Activated CD8-positive, alpha-beta T cell treated with anti-CD3 and anti-CD28 coated beads for 36 hours (primary cell): ENCODE measurements around the gene C10orf120. TPM values are rescaled to one million over a fixed set of nuclear protein-coding genes. Genes with fewer than 3 reads are reported as not detected.

ENCODE experiments used
- ATAC-seq: fragments of 200-7000 bp; cut with Tn5 transposase; one replicate; pipeline ENCODE4 v1.10.0; 2021; ENCODE audit warnings: mild to moderate bottlenecking, moderate library complexity
- CTCF ChIA-PET: fragments of 350-600 bp; sonication (Branson Sonifier 250); formaldehyde crosslinking; loops from one replicate; lab custom pipeline; 2021; ENCODE audit warnings: antibody characterized with exemption; lab: Charles Lee
- POLR2A ChIA-PET: fragments of 350-600 bp; sonication (Branson Sonifier 250); formaldehyde crosslinking; loops from one replicate; lab custom pipeline; 2021; ENCODE audit warnings: antibody characterized with exemption; lab: Charles Lee
- DNase-seq: peaks from one replicate; pipeline ENCODE4 v3.0.0-alpha.2; 2020
- H3K27ac Mint-ChIP-seq: one replicate; pipeline ENCODE4 v1.8.0; 2021; ENCODE audit warnings: mild to moderate bottlenecking, mixed read lengths
- H3K27me3 Mint-ChIP-seq: one replicate; pipeline ENCODE4 v1.8.0; 2021; ENCODE audit warnings: mixed read lengths
- H3K36me3 Mint-ChIP-seq: one replicate; pipeline ENCODE4 v1.8.0; 2021; ENCODE audit warnings: low read depth, mixed read lengths
- H3K4me1 Mint-ChIP-seq: one replicate; pipeline ENCODE4 v1.8.0; 2021; ENCODE audit warnings: low read depth, mixed read lengths
- H3K4me3 Mint-ChIP-seq: one replicate; pipeline ENCODE4 v1.8.0; 2021; ENCODE audit warnings: mild to moderate bottlenecking, moderate library complexity, mixed read lengths
- H3K9me3 Mint-ChIP-seq: one replicate; pipeline ENCODE4 v1.8.0; 2021; ENCODE audit warnings: mixed read lengths
- CTCF ChIP-seq: fragments of 200-600 bp; IDR thresholded peaks from one replicate; pipeline ENCODE4 v1.8.0; 2022; ENCODE audit warnings: antibody characterized with exemption, mild to moderate bottlenecking
- intact Hi-C: fragments of 100-400 bp; cut with micrococcal nuclease; formaldehyde crosslinking; loops from one replicate; pipeline ENCODE4 v1.10.0; 2022
- total RNA-seq, 2 experiments: library from RNA; stranded (reverse); gene quantifications; one replicate each; pipeline ENCODE4 v1.2.3, GENCODE V29; 2021

The C10orf120 gene
- total RNA-seq, 2 experiments from 2014 or later: not detected

DNA sequence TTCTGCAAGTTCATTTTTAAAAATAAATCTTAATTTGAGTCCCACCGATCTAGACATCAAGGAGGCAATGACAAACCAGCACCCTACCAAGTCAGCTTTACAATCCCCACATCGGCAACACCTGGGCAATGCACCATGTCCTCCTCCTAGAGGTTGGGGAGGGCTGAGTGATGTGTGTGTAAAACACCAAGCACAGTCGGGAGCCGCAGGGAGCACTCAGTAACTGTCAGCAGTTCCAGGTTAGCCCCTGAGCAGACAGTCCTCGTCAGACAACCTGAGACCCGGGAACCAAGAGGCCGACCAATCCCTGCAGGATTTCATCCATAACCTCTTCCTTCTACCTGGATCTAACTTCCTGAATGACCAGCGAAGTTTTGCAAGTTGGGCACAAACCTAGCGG is 15.9 kb upstream of the C10orf120 start:
- Mint-ChIP-seq H3K27me3 (no peaks in the 10 kb centered on the region), H3K4me3 (no peak overlapping the region), H3K36me3 (no peaks in the 10 kb centered on the region), H3K4me1 (no peaks in the 10 kb centered on the region), H3K9me3 (no peaks in the 10 kb centered on the region), H3K27ac (no peak overlapping the region)
- no peak for TF ChIP-seq CTCF
- ChIA-PET POLR2A (no interaction called here), CTCF (no interaction called here)
- ATAC-seq (no peak), DNase-seq (no peak)
- intact Hi-C loops: no loop called here

DNA sequence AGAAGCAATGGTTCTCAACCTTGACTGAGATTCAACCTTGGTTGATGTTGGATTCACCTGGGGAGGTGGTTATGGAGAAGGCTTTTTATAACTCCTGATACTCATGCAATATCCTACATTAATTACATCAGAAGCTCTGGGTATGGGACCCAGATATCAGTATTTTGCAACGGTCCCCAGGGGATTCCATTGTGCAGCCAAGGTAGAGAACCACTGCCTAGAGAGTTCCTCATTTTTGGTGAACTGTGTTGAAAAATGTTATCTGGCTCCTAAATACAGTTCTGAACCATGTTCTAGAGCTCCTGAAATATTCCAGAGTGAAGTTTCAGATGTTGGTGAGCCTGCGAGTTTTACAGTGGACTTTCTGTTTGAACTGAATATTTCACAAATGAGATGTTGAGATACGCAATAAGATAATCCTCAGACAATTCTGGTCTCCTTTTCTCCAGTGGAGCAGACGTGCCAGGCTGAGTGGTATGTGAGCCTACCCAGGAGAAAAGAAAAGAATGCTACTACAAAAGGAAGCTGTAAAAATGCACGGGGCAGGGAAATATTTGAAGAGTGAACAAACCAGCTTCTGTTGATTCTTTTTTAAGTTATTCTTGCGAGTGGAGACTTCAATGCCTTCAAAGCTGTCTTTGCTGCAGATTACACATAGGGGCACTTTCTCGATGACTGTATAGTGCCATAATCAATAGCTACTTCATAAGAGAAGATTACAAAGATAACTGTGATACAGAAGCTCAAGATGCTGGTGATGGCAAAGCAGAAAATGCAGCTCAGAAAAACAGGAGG is 13.6 kb upstream of the C10orf120 start:
- Mint-ChIP-seq H3K27me3 (peaks cover 3% of the 10 kb centered on the region), H3K4me1 (no peaks in the 10 kb centered on the region), H3K9me3 (no peaks in the 10 kb centered on the region), H3K4me3 (no peak overlapping the region), H3K27ac (no peak overlapping the region), H3K36me3 (no peaks in the 10 kb centered on the region)
- DNase-seq (no peak), ATAC-seq (no peak)
- intact Hi-C loops: no loop called here
- POLR2A ChIA-PET: interaction anchor here (0.6 kb wide), 1 partner anchor 335 kb away, joined by 3 read pairs; no protein-coding TSS in a partner anchor
- no peak for TF ChIP-seq CTCF
- CTCF ChIA-PET: interaction anchor here (1.0 kb wide), 1 partner anchor 9 kb away, joined by 4 read pairs; no protein-coding TSS in a partner anchor

DNA sequence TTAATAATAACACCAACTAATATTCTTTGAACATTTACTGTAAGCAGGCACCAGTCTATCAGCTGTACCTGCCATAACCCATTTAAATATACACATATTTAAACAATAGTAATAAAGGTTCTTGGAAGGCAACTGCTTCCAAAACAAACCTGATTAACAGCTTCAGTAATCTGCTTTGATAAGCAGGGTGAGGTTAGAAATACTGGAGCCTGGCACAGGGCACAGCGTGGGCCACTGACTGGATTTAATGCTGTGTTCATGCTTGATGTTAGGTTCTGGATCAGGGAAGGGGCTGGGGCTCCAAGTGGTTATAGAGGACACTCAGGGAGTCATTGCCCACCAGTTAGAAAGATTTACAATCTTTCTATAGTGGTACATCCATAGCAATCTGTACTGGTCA is 10.9 kb upstream of the C10orf120 start:
- Mint-ChIP-seq H3K27ac (no peak overlapping the region), H3K4me3 (no peak overlapping the region), H3K4me1 (no peaks in the 10 kb centered on the region), H3K27me3 (peaks cover 8% of the 10 kb centered on the region), H3K9me3 (no peaks in the 10 kb centered on the region), H3K36me3 (no peaks in the 10 kb centered on the region)
- ATAC-seq: no peak
- DNase-seq: no peak
- no peak for TF ChIP-seq CTCF
- ChIA-PET CTCF (no interaction called here), POLR2A (no interaction called here)
- intact Hi-C loops: no loop called here

GRCh38 chr10:122709971-122710370 is 10.3 kb upstream of the C10orf120 start:
- Mint-ChIP-seq H3K27me3 (peaks cover 8% of the 10 kb centered on the region), H3K36me3 (no peaks in the 10 kb centered on the region), H3K27ac (no peak overlapping the region), H3K4me3 (no peak overlapping the region), H3K4me1 (no peaks in the 10 kb centered on the region), H3K9me3 (no peaks in the 10 kb centered on the region)
- no peak for TF ChIP-seq CTCF
- ATAC-seq (no peak), DNase-seq (no peak)
- POLR2A ChIA-PET: no interaction called here
- CTCF ChIA-PET: no interaction called here
- intact Hi-C loops: no loop called here

GRCh38 chr10:122707535-122707934 is 7.9 kb upstream of the C10orf120 start:
- H3K4me3 Mint-ChIP-seq: no peak overlapping the region
- H3K9me3 Mint-ChIP-seq: no peaks in the 10 kb centered on the region
- H3K4me1 Mint-ChIP-seq: no peaks in the 10 kb centered on the region
- no peak for DNase-seq
- POLR2A ChIA-PET: no interaction called here
- no peak for TF ChIP-seq CTCF
- ATAC-seq: no peak
- H3K27me3 Mint-ChIP-seq: peaks cover 8% of the 10 kb centered on the region
- no peaks in the 10 kb centered on the region for H3K36me3 Mint-ChIP-seq
- intact Hi-C loops: no loop called here
- CTCF ChIA-PET: no interaction called here
- H3K27ac Mint-ChIP-seq: no peak overlapping the region
